SK-N-SH treated with all-trans-retinoic acid at 6 μM for 48 hours (cell line): Measurements from ENCODE around the gene KSR2.

Source experiments
- ATAC-seq: fragments of 200-7000 bp; cut with Tn5 transposase; 3 replicates; pipeline ENCODE4 v1.9.1; 2020; ENCODE audit warnings: mild to moderate bottlenecking, moderate library complexity
- ARNTL ChIP-seq: fragments of 450-650 bp; formaldehyde crosslinking; IDR thresholded peaks from 2 replicates; pipeline ENCODE4 v1.5.0; 2020; ENCODE audit warnings: low read depth, mild to moderate bottlenecking, moderate library complexity, borderline replicate concordance
- BACH2 ChIP-seq: fragments of 250-450 bp; sonication (Bioruptor Pico); IDR thresholded peaks from 2 replicates; pipeline ENCODE4 v1.9.0; 2021; ENCODE audit warnings: mild to moderate bottlenecking, borderline replicate concordance
- CSDC2 ChIP-seq: fragments of 250-450 bp; sonication (Bioruptor Pico); IDR thresholded peaks from 2 replicates; pipeline ENCODE4 v1.5.0; 2020; ENCODE audit warnings: mild to moderate bottlenecking, moderate library complexity
- PATZ1 ChIP-seq: fragments of 250-450 bp; sonication (Bioruptor Pico); IDR thresholded peaks from 2 replicates; pipeline ENCODE4 v1.8.0; 2020; ENCODE audit warnings: mild to moderate bottlenecking, moderate library complexity, borderline replicate concordance
- POU6F1 ChIP-seq: fragments of 250-450 bp; sonication (Bioruptor Pico); IDR thresholded peaks from 2 replicates; pipeline ENCODE4 v1.8.0; 2021; ENCODE audit warnings: low read depth, mild to moderate bottlenecking, moderate library complexity, borderline replicate concordance
- RARB ChIP-seq: fragments of 250-450 bp; sonication (Bioruptor Pico); IDR thresholded peaks from 2 replicates; pipeline ENCODE4 v1.8.0; 2021; ENCODE audit warnings: mild to moderate bottlenecking, moderate library complexity
- TCF4 ChIP-seq: fragments of 250-450 bp; sonication (Bioruptor Pico); IDR thresholded peaks from 2 replicates; pipeline ENCODE4 v1.8.0; 2021; ENCODE audit warnings: mild to moderate bottlenecking, moderate library complexity, borderline replicate concordance
- TOX ChIP-seq: fragments of 250-450 bp; sonication (Bioruptor Pico); IDR thresholded peaks from 2 replicates; pipeline ENCODE4 v1.8.0; 2021; ENCODE audit warnings: mild to moderate bottlenecking, moderate library complexity, borderline replicate concordance
- ZC3H10 ChIP-seq: fragments of 250-450 bp; sonication (Bioruptor Pico); IDR thresholded peaks from 2 replicates; pipeline ENCODE4 v1.5.1; 2021; ENCODE audit warnings: mild to moderate bottlenecking, moderate library complexity
- ZFP3 ChIP-seq: fragments of 250-450 bp; sonication (Bioruptor Pico); IDR thresholded peaks from 2 replicates; pipeline ENCODE4 v1.5.0; 2020; ENCODE audit warnings: mild to moderate bottlenecking, moderate library complexity
- ZFP30 ChIP-seq: fragments of 450-650 bp; formaldehyde crosslinking; IDR thresholded peaks from 2 replicates; pipeline ENCODE4 v1.5.0; 2022; ENCODE audit warnings: mild to moderate bottlenecking, moderate library complexity
- ZNF565 ChIP-seq: fragments of 450-650 bp; formaldehyde crosslinking; conservative IDR thresholded peaks from 2 replicates; pipeline ENCODE4 v1.5.0; 2020; ENCODE audit warnings: low read depth, mild to moderate bottlenecking, moderate library complexity
- ZNF70 ChIP-seq: fragments of 450-650 bp; formaldehyde crosslinking; IDR thresholded peaks from 2 replicates; pipeline ENCODE4 v1.5.0; 2020; ENCODE audit warnings: mild to moderate bottlenecking, moderate library complexity
- ZNF8 ChIP-seq: fragments of 450-650 bp; formaldehyde crosslinking; IDR thresholded peaks from 2 replicates; pipeline ENCODE4 v1.5.0; 2020; ENCODE audit warnings: mild to moderate bottlenecking, moderate library complexity
- TF ChIP-seq, protein P1 (sequence below): fragments of 250-450 bp; sonication (Bioruptor Pico); IDR thresholded peaks from 2 replicates; pipeline ENCODE4 v1.5.0; 2020; ENCODE audit warnings: mild to moderate bottlenecking, moderate library complexity
- TF ChIP-seq, protein P2 (sequence below): fragments of 250-450 bp; sonication (Bioruptor Pico); IDR thresholded peaks from 2 replicates; pipeline ENCODE4 v1.5.1; 2021; ENCODE audit warnings: mild to moderate bottlenecking, moderate library complexity

The KSR2 gene

GRCh38 chr12:117444781-117445180 is 524.0 kb downstream of the KSR2 start (continued):
- TF ChIP-seq, protein P1, sequence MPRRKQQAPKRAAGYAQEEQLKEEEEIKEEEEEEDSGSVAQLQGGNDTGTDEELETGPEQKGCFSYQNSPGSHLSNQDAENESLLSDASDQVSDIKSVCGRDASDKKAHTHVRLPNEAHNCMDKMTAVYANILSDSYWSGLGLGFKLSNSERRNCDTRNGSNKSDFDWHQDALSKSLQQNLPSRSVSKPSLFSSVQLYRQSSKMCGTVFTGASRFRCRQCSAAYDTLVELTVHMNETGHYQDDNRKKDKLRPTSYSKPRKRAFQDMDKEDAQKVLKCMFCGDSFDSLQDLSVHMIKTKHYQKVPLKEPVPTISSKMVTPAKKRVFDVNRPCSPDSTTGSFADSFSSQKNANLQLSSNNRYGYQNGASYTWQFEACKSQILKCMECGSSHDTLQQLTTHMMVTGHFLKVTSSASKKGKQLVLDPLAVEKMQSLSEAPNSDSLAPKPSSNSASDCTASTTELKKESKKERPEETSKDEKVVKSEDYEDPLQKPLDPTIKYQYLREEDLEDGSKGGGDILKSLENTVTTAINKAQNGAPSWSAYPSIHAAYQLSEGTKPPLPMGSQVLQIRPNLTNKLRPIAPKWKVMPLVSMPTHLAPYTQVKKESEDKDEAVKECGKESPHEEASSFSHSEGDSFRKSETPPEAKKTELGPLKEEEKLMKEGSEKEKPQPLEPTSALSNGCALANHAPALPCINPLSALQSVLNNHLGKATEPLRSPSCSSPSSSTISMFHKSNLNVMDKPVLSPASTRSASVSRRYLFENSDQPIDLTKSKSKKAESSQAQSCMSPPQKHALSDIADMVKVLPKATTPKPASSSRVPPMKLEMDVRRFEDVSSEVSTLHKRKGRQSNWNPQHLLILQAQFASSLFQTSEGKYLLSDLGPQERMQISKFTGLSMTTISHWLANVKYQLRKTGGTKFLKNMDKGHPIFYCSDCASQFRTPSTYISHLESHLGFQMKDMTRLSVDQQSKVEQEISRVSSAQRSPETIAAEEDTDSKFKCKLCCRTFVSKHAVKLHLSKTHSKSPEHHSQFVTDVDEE (CRISPR knock-in tag): no peak
- TF ChIP-seq ZNF8: no peak
- TF ChIP-seq, all 23 proteins: peak for 0

GRCh38 chr12:117441751-117442150 is 527.0 kb downstream of the KSR2 start:
- peak; percentile 25; the same call in 1 of the 3 replicates for ATAC-seq
- TF ChIP-seq ZNF565 (CRISPR knock-in tag) (no peak), PATZ1 (CRISPR knock-in tag) (no peak), ZNF70 (CRISPR knock-in tag) (no peak), CSDC2 (CRISPR knock-in tag) (no peak), ZFP3 (CRISPR knock-in tag) (no peak), ARNTL (CRISPR knock-in tag) (no peak), ZC3H10 (CRISPR knock-in tag) (no peak), ZFP30 (CRISPR knock-in tag) (no peak)
- TF ChIP-seq, protein P1 (CRISPR knock-in tag): no peak
- TF ChIP-seq, protein P2, sequence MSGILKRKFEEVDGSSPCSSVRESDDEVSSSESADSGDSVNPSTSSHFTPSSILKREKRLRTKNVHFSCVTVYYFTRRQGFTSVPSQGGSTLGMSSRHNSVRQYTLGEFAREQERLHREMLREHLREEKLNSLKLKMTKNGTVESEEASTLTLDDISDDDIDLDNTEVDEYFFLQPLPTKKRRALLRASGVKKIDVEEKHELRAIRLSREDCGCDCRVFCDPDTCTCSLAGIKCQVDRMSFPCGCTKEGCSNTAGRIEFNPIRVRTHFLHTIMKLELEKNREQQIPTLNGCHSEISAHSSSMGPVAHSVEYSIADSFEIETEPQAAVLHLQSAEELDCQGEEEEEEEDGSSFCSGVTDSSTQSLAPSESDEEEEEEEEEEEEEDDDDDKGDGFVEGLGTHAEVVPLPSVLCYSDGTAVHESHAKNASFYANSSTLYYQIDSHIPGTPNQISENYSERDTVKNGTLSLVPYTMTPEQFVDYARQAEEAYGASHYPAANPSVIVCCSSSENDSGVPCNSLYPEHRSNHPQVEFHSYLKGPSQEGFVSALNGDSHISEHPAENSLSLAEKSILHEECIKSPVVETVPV (CRISPR knock-in tag): no peak
- TF ChIP-seq, all 23 proteins: peak for 0

DNA sequence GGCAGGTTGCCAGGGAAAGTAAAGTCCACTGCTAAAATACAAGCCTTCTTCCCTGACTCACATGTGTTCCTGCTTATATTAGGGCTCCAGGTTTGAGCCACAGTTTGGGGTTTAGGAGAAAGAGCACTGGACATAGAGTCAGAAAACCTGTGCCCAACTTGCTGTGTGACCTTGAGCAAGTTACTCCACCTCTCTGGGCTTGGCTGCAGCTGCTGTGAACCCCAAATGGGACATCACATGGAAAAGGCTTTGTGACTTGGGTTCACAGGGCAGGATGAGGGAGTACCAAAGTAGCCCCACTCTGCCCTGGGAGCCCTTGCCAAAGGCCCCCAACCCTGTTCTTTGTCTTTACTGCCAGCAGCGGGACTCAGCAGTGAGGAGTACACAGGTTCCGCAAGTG is 528.4 kb downstream of the KSR2 start:
- no peak for ATAC-seq
- TF ChIP-seq TCF4 (CRISPR knock-in tag) (no peak), ZFP30 (CRISPR knock-in tag) (no peak), POU6F1 (CRISPR knock-in tag) (no peak), TOX (CRISPR knock-in tag) (no peak), ZNF70 (CRISPR knock-in tag) (no peak), BACH2 (no peak), RARB (no peak)

DNA sequence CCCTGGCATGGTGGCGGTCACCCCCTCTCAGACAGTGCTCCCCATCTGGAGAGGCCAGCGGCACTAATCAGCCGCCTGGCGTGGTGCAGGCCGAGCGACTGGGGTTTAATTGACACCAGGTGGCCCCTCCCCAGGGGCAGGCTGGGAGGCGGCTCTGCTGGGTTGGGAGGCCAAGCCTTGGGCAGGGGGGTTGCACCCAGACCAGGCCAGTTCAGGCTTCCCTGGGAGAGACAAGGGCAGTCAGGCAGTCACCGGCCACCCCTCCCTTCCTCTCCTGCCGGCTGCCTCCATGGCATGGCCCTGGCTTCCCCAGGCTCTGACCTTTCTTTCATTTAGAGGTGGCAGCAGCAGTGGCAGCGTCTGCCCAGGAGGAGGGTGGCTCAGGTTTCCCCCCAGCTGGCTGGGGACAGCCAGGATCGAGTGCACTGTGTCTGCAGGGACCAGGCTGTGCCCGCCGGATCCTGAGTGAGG is 529.2 kb downstream of the KSR2 start:
- TF ChIP-seq, protein P1 (CRISPR knock-in tag): no peak
- TF ChIP-seq TCF4 (CRISPR knock-in tag): peak; percentile 74; the same call in 1 of the 2 replicates
- peak; percentile 56 for ATAC-seq
